ENCODE measurements around the gene UBIAD1.

UBIAD1 gene

GRCh38 chr1:11314959-11315358 lies 42.0 kb downstream of the UBIAD1 start:
- no peak for TF ChIP-seq ZNF274 (IDR thresholded peaks at IDR 0.05; ENCODE audit: low read depth, low read length)
- no peak overlapping the region for H3K4me3 ChIP-seq (ENCODE audit: low read length)

GRCh38 chr1:11316701-11317100 lies 43.7 kb downstream of the UBIAD1 start:
- no peak for TF ChIP-seq ZNF274 (IDR thresholded peaks at IDR 0.05; ENCODE audit: low read depth, low read length)
- H3K4me3 ChIP-seq (ENCODE audit: low read length) = no peak overlapping the region

- no peak for TF ChIP-seq ZNF274 (IDR thresholded peaks at IDR 0.05; ENCODE audit: low read depth, low read length)
- H3K4me3 ChIP-seq (ENCODE audit: low read length) = no peak overlapping the region
These were observed 46.0 kb downstream of the UBIAD1 start for GRCh38 chr1:11318982-11319381.

GRCh38 chr1:11320153-11320936 lies 47.3 kb downstream of the UBIAD1 start:
- H3K4me3 ChIP-seq (ENCODE audit: low read length) = no peak overlapping the region
- TF ChIP-seq ZNF274 (IDR thresholded peaks at IDR 0.05; ENCODE audit: low read depth, low read length) = no peak

GRCh38 chr1:11321656-11322491 lies 48.9 kb downstream of the UBIAD1 start:
- no peak for TF ChIP-seq ZNF274 (IDR thresholded peaks at IDR 0.05; ENCODE audit: low read depth, low read length)
- H3K4me3 ChIP-seq (ENCODE audit: low read length) = no peak overlapping the region

- no peak overlapping the region for H3K4me3 ChIP-seq (ENCODE audit: low read length)
- TF ChIP-seq ZNF274 (IDR thresholded peaks at IDR 0.05; ENCODE audit: low read depth, low read length) = no peak
These were observed 51.7 kb downstream of the UBIAD1 start for GRCh38 chr1:11324567-11325165.

GRCh38 chr1:11326070-11326469 lies 53.1 kb downstream of the UBIAD1 start:
- no peak for TF ChIP-seq ZNF274 (IDR thresholded peaks at IDR 0.05; ENCODE audit: low read depth, low read length)
- H3K4me3 ChIP-seq (ENCODE audit: low read length) = no peak overlapping the region

- H3K4me3 ChIP-seq (ENCODE audit: low read length) = no peak overlapping the region
- TF ChIP-seq ZNF274 (IDR thresholded peaks at IDR 0.05; ENCODE audit: low read depth, low read length) = no peak
These were observed 55.4 kb downstream of the UBIAD1 start for GRCh38 chr1:11328444-11328843.

- no peak for TF ChIP-seq ZNF274 (IDR thresholded peaks at IDR 0.05; ENCODE audit: low read depth, low read length)
These were observed 57.4 kb downstream of the UBIAD1 start for GRCh38 chr1:11330411-11330810.

GRCh38 chr1:11331036-11331944 lies 58.3 kb downstream of the UBIAD1 start:
- no peak overlapping the region for H3K4me3 ChIP-seq (ENCODE audit: low read length)
- TF ChIP-seq ZNF274 (IDR thresholded peaks at IDR 0.05; ENCODE audit: low read depth, low read length) = no peak

More at GRCh38 chr1:11330411-11330810, 57.4 kb downstream of the UBIAD1 start:
- H3K4me3 ChIP-seq (ENCODE audit: low read length) = no peak overlapping the region

- TF ChIP-seq ZNF274 (IDR thresholded peaks at IDR 0.05; ENCODE audit: low read depth, low read length) = no peak
- H3K4me3 ChIP-seq (ENCODE audit: low read length) = no peak overlapping the region
These were observed 59.0 kb downstream of the UBIAD1 start for GRCh38 chr1:11331945-11332546.

- no peak for TF ChIP-seq ZNF274 (IDR thresholded peaks at IDR 0.05; ENCODE audit: low read depth, low read length)
- H3K4me3 ChIP-seq (ENCODE audit: low read length) = no peak overlapping the region
These were observed 60.6 kb downstream of the UBIAD1 start for GRCh38 chr1:11333631-11334030.

GRCh38 chr1:11334261-11334804 lies 61.3 kb downstream of the UBIAD1 start:
- no peak overlapping the region for H3K4me3 ChIP-seq (ENCODE audit: low read length)
- no peak for TF ChIP-seq ZNF274 (IDR thresholded peaks at IDR 0.05; ENCODE audit: low read depth, low read length)

Data from GM08714 (cell line).